B cell (primary cell): ENCODE measurements around the gene LLPH.

Experiments
- CTCF ChIP-seq: fragments of 200-600 bp; IDR thresholded peaks from one replicate; pipeline ENCODE4 v1.8.0; 2022; ENCODE audit warnings: antibody characterized with exemption, mild to moderate bottlenecking
- EZH2 ChIP-seq: IDR thresholded peaks from 2 replicates; pipeline ENCODE4 v1.6.1; 2012; ENCODE audit warnings: borderline replicate concordance, low read depth, mild to moderate bottlenecking, moderate library complexity, low read length; ENCODE audit not compliant: insufficient read depth, poor library complexity, severe bottlenecking

- TF ChIP-seq CTCF (no peak), EZH2 (no peak)
Observed at GRCh38 chr12:66120477-66120876, 10.1 kb downstream of the LLPH start.
